IPS-NIHi11 (cell line): ENCODE measurements around the gene HSPG2.
"Not testable (repeated sequence)": the region's sequence is repeated elsewhere in the genome, so short reads cannot be mapped to it uniquely, and the experiment has no call there.

ENCODE experiments used
- DNase-seq: peaks from one replicate; pipeline ENCODE4 v3.0.0; 2012; ENCODE audit warnings: mixed read lengths, low spot score

HSPG2 gene

DNA sequence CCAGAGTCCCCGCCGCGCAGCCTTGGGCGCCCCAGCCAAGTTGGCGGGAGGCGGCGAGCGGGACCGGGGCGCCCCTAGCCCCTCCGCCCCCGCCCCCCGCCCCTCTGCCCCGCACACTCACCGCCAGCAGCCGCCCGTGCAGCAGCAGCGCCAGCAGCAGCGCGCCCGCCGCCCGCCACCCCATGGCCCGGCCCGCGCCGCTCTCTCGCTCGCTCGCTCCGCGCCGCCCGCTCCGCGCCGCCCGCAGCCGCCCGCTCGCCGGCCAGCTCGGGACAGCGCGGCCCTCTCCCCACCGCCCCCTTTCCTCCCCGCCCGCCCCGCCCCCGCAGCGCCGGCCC lies at the start of gene HSPG2:
HSPG2 (minus strand) TSS at position 277 of the 338 bp plus-strand sequence; CDS start at position 184, 93 bp downstream.
- DNase-seq: no peak

DNA sequence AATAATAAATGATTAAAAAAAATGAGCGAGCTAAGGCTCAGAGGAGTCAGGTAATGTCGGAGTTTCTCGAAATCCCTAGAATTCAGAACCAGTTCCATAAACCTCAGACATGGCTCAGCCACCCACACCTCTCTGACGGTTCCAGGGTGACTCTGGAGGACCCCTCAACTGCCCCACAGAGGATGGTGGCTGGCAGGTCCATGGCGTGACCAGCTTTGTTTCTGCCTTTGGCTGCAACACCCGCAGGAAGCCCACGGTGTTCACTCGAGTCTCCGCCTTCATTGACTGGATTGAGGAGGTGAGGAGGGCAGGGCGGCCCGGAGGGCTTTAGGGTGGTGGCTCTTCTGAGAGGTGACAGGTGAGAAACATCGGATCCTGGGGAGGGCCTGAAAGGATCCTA lies 49.3 kb upstream of the HSPG2 start:
- not testable (repeated sequence) for DNase-seq

DNA sequence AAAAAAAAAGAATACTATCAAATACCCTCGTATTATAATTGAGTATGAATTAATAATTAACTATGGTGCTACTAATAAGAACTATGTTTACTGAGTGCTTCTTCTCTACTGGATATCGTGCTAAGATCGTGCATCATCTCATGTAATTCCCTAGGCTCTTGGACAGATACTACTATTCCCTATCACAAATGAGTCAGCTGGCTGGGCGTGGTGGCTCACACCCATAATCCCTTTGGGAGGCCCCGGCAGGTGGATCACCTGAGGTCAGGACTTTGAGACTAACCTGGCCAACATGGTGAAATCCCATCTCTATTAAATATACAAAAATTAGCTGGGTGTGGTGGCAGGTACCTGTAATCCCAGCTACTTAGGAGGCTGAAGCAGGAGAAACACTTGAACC lies 48.8 kb upstream of the HSPG2 start:
- DNase-seq: not testable (repeated sequence)

DNA sequence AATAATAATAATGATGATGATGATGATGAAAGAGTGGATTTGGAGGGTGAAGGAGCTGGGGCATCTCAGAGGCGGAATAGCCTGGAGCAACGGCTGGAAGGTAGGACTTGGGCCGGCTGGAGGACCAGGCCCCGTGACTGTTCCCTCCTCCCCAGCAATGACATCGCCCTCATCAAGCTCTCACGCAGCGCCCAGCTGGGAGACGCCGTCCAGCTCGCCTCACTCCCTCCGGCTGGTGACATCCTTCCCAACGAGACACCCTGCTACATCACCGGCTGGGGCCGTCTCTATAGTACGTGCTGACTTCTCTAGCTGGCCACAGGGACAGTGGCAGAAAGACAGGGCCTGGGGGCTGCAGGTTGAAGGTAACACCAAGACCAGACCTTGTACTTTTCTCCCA lies 46.4 kb upstream of the HSPG2 start:
- not testable (repeated sequence) for DNase-seq

DNA sequence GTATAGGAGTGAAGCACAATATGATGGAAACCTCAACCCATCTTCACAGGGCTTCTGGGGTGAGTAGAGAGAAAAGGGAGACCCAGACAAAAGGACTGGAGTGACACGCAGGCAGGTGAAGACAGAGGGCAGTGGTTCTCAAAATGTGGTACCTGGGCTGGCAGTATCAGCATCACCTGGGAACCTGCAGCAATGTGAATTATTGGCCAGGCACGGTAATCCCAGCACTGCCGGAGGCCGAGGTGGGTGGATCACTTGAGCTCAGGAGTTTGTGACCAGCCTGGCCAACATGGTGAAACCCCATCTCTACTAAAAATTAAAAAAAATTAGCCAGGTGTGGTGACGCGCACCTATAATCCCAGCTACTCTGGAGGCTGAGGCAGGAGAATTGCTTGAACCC lies 45.0 kb upstream of the HSPG2 start:
- not testable (repeated sequence) for DNase-seq

DNA sequence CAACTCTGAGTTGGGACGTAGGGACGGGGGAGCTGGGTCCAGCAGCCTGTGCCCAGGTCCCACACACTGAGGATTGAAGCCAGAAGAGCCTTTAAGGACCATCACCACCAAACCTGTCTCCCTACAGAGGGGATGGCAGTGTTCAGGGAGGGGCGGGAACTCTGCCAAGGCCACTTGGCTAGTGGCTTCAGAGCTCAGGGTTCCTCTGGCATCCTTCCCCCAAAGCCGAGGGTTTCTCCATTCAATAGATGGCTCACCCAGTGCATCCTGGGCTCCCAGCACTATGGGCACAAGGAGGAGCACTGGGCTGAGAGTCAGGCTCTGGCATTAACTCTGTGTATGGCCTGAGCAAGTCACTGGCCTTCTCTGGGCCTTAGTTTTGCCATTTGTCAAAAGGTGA lies 44.1 kb upstream of the HSPG2 start:
- DNase-seq: not testable (repeated sequence)

DNA sequence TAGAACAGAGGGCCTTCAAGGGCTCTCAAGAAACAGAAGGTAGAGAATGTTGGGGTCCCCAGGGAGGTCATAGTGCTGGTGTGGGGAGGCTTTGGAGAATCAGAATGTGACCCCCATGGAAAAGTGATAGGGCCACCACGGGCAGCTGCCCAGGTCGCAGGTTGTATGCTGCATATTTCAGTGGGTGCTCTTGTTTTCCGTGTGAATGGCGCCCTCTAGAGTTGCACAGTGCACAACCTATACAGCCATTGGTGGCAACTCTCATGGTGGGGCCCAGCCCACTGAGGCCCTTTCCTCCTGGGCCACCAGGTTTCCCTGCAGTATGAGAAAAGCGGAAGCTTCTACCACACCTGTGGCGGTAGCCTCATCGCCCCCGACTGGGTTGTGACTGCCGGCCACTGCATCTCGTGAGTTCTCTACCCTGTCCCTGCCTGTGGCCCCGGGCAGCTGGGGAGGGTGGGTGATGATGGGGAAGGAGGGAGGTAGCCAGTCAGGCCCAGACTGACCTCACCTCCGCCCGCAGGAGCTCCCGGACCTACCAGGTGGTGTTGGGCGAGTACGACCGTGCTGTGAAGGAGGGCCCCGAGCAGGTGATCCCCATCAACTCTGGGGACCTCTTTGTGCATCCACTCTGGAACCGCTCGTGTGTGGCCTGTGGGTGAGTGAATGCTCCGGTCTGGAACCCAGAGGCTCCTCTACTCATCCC lies 43.6 kb upstream of the HSPG2 start:
- not testable (repeated sequence) for DNase-seq

DNA sequence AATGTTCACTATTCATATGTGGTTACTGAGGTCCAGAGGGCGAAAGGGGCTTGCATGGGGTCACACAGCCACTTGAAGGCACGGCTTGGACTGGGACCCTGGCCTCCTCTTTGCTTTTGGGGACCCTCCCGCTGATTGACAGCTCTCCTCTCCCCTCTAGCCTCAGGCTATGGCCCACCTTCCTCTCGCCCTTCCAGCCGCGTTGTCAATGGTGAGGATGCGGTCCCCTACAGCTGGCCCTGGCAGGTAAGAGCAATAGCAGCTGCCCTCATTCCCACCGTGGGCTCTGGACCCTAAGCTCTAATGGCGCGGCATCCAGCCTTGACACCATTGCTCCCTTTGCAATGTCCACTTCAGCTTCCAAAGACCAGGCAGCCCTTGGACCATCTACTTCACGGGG lies 41.1 kb upstream of the HSPG2 start:
- not testable (repeated sequence) for DNase-seq

DNA sequence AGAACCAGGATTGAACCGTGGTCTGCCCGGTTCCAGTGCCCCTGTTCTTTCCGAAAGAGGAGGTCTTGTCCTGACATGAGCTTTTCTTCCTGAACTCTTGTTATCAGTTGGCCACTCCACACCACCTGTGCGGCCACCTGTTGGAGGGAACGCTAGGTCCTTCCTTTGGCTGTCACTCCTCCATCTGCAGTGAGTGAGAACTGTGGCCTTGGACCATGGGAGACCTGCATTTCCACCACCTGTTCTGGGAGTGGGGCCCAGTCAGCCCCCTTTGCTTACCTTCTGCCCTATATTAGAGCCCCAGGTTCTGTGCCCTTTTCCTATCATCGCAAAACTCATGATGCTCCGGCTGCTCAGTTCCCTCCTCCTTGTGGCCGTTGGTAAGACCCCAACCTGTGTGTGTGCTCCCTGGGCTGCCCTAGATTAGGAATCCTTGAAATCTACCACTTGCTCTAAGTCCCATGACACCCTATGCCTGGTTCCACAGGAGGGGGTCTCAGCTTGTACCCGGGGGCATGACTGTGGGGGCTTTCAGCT lies 39.7 kb upstream of the HSPG2 start, which contains the start of gene CELA3B:
CELA3B (plus strand) TSS at position 320 of the 537 bp plus-strand sequence; CDS start at position 338, 18 bp downstream.
- not testable (repeated sequence) for DNase-seq

DNA sequence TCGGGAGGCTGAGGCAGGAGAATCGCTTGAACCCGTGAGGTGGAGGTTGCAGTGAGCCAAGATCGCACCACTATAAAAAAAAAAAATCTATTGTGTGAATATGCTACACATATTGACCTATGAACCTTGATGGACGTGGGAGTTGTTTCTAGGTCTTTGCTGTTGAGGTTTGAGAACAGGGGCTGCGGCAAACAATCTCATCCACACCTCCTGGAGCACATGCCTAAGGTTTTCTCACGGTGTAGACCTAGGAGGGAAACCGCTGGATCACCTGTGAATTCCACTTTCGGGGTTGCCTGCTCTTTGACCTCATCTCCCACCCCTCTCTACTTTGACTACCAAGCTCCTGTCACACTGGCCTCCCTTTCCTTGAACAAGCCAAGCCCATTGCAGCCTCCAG lies 38.2 kb upstream of the HSPG2 start:
- DNase-seq: not testable (repeated sequence)

DNA sequence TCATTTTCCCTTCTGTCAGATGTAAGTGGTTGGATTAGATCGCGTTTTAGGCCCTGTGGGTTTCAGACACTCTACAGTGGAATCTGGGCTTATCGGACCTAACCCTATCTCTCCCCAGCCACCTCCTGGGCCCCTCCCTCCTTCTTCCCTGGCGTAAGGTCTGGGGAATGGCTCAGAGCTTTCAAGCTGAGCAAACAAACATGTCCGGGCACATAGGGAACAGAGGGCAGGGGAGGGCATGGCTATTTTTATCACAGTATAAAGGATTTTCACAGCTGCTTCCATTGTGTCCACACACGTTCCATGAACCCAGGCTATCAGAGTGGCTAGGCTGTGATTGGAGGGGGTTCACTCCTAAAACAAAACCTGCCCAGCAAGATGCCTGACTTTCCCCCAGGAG lies 37.6 kb upstream of the HSPG2 start:
- DNase-seq: not testable (repeated sequence)

DNA sequence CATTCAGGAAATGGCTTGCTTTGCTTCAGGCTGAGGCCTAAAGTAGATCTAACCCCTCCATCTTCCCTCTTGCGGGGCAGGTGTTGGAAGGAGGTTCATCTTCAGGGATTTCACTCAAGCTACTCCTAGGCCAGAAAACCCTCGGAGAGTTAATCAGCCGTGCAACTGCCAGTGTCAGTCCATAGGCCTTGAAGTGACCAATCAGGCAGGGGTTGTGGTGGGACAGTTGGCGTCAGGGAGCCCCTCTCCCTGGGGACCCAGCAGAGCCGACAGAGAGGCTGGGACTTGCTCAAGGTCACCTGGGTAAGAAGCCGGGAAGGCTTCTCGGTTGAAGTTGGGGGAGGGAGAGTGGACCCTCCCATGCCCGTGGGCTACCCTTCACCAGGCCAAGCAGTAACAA lies 36.8 kb upstream of the HSPG2 start:
- DNase-seq: not testable (repeated sequence)

DNA sequence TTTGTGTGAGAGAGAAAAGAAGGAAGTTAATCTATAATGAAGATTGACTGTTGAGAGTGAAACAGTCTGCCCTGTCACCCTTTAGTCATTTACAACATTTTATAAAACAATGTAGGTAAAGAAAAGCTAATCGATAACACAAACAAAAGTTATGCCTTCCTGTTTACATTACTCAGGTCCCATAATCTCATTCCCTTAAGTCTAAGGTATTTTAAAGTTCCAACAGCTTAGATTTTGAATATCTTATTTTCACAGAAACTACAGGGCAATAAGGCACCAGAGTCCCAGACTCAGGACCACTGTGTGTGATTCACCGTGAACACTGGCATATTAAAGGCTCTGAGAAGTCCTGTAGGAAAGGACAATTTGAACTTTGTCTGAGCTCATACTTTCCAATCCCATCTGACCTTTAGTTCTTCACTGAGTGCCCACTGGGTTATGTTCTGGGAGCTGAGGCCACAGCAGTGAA lies 35.9 kb upstream of the HSPG2 start:
- not testable (repeated sequence) for DNase-seq

DNA sequence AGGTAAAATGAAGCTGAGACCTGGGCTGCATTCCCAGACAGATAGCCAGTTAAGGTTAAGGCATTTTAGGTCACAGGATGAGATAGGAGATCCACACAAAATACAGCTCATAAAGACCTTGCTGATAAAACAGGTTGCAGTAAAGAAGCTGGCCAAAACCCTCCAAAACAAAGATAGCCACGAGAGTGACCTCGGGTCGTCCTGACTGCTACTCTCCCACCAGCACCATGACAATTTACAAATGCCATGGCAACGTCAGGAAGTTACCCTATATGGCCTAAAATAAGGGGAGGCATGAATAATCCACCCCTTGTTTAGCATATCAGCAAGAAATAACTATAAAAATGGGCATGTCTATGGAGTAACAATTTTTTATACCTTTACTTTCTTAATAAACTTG lies 33.4 kb upstream of the HSPG2 start:
- DNase-seq: not testable (repeated sequence)

DNA sequence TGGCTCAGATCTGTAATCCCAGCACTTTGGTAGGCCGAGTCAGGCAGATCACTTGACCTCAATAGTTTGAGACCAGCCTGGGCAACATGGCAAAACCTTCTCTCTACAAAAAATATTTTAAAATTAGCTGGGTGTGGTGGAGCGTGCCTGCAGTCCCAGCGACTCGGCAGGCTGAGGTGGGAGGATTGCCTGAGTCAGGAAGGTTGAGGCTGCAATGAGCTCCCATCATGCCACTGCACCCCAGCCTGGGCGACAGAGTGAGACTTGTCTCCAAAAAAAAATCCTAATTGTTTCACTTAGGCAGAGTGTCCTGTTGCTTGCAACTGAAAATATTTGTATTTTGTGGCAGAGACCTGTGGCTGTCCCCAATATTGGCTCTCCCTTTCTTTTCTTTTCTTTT lies 32.0 kb upstream of the HSPG2 start:
- not testable (repeated sequence) for DNase-seq

DNA sequence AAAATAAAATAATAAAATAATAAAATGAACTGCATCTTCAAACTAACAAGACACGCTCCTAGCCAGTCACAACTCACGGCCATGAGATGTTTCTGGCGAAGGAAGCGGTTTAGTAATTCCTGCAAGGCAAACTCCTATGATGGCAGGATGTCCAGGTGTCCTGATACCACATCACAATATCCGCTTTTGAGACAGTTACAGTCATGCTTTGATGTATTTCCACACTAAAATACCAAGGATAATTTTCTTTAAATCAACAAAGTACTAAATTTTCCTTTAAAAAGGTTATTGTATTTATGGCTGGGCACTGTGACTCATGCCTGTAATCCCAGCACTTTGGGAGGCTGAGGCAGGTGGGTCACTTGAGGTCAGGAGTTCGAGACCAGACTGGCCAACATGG lies 30.1 kb upstream of the HSPG2 start:
- not testable (repeated sequence) for DNase-seq

DNA sequence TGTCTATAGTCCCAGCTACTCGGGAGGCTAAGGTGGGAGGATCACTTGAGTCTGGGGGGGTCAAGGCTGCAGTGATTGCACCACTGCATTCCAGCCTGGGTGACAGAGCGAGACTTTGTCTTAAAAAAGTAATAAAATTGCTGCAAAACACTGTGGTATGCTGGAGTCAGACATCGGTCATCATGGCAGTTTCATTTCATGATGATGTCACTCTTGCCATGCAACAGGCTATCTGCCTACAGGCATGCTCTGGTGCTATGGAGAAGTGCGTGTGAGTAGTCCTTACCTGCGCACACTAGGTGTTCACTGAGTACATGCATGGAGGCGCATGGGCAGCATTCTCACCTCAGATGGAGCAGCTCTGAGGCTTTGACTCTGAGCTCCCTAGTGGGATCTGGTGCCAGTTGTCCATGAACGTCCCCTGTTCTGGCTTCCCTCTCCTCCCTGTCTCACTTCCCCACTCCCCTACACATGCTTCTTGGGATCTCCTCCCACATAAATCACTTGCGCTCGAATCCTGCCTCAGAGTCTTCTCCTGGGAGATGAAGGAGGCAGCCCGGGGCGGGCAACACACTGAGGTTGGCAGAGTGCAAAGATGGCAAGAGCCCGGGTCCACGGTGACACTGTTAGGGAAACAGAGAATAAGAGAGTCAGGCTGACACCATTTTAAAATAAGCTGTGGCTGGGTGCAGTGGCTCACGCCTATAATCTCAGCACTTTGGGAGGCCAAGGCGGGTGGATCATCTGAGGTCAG lies 29.3 kb upstream of the HSPG2 start:
- no peak for DNase-seq

DNA sequence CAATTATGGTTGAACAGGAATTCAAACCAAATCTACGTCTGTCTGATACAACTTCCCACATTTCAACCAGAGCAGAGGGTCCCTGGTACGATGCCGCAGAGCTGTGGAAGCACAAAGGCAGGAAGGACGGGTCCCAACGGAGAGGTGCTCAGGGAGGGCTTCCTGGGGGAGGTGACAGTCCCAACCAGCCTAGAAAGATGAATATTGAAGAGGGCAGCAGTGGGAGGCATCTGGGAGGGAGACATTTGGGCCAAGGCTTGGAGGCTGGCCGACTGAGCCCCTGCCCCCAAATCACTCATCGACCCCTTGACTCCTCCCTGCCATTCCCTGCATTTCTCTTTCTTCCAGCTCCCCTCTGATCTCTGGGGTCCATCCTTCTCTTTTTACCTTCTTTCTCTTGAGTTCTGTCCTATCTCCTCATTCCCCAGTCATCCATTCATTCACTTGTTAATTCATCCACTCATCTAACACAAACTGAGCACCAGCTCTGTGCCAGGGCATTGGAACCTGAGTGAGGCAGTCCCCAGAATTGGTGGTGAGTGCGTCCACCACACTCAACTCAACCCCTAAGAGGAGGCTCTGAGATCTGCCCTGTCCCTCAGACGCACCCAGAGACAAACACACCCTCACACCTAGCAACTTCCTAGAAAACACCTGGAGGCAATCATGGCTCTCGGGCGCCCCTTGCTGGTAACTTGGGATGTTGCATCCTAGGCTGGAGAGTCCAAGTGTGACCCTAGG lies 26.5 kb upstream of the HSPG2 start:
- DNase-seq: peak; percentile 84

DNA sequence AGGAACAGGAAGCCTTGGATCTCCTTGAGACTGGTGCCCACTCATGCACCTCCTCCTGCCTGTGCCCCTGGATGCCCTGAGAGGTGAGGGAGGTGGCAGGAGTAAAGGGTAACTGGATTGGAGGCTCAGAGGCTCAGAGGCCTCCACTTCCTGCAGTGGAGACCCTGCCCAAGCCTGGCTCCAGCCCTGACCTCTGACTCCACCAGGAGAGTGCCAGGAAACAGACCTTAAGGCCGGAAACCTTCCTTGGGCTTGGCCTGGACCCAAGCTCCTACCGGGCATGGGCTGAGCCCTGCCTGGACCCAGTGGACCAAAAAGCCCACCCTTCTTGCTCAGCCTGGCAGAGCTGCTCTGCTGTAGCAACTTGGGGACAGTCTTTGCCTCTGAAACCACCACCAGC lies 24.7 kb upstream of the HSPG2 start:
- no peak for DNase-seq

DNA sequence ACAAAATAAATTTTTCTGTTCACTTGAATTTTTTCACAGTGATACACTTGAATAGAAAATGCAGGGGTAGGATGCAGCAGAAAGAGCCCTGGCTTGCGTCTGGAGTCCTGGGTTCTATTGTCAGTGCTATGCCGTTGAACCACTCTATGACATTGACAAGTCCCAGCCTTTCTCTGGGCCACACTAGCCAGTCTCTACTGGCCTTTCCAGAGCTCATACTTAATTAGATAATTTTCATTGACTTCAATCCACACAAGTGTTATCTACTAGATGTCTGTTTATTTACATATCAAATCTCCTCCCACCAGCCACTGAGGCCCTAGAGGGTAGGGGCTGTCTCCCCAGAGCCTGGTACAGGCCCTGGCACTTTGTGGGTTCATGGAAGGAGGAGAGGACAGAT lies 24.2 kb upstream of the HSPG2 start:
- DNase-seq: no peak

DNA sequence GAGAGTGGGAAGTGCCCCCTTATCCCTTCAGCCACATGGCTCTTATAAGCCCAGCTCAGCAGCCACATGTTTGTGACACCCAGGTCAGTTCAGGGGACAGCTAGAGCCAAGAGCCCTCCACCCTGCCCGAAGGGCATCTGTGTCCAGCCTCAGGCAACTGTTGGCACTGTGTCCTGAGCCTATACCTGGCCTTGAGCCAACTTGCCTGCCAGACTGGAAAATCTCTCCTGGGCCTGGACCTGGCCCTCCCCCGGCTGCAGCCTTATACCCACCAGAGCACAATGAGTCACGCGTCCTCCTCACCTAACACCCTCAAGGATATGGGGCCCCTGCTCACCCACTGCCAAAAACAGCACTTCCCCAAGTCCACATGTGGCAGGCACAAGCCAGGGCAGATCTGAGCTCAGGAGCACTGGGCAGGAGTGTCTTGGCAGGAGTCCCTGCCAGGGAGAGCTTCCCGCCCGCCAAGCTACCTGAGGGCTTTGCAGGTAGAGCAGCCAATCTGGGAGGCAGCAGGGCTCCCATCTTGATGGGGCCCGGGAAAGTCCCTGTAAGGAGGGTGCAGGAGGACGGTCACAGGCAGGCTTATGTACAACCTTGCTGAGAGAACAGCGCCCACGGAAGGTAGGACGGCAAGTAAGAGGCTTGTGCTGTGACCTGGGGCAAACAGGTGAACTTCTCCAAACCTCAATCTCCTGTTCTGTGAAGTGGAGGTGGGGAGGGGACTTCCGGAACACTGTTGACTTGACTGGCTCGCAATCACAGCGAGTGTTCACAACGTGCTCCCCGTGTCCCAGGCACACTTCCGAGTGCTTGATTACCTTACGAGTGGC lies 19.8 kb upstream of the HSPG2 start:
- peak; percentile 67 for DNase-seq
